NK-92 treated with Interleukin-12 subunit alpha and Interleukin-12 subunit beta, amount 100 ng/mL, for 24 hours (cell line): ENCODE measurements around the gene DCXR.
A peak's percentile ranks its signal among the peaks of the same experiment; 100 is the strongest.
"Not testable (repeated sequence)": the region's sequence is repeated elsewhere in the genome, so short reads cannot be mapped to it uniquely, and the experiment has no call there.

ENCODE experiments used
- DNase-seq: peaks from one replicate; lab custom pipeline; 2025; lab: John Stamatoyannopoulos, UW

DCXR gene

GRCh38 chr17:82039695-82040299, 2.3 kb upstream of the DCXR start:
- DNase-seq: no peak

GRCh38 chr17:82038796-82039409, 1.4 kb upstream of the DCXR start:
- DNase-seq: not testable (repeated sequence)

- DNase-seq: no peak
Observed at GRCh38 chr17:82037889-82038195, 345 bp upstream of the DCXR start.

GRCh38 chr17:82036634-82037091, 834 bp downstream of the DCXR start:
- DNase-seq: no peak

- no peak for DNase-seq
Observed at GRCh38 chr17:82035956-82036633, 1.4 kb downstream of the DCXR start.

DNA sequence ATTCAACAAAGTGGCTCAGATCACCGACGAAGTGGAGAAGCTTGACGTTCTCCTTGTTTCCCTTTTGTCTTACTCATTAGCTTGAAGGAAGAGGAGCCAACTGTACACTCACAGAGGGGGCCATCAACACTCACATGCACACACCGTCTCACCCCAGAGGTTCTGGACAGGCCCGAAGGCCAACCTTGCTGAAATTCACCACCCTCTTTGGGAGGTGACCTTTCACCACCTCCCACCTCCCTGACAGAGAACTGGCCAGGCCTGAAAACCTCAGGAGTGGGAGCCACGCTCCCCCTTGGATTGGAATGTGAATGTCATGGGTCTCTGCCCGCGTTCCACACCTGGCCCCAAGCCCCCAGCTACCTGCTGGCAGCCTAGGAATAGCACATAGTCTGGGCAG, 2.0 kb downstream of the DCXR start:
- DNase-seq: no peak

- no peak for DNase-seq
Observed at GRCh38 chr17:82034371-82035011, 3.0 kb downstream of the DCXR start.

GRCh38 chr17:82033359-82034085, 4.0 kb downstream of the DCXR start:
- no peak for DNase-seq

DNA sequence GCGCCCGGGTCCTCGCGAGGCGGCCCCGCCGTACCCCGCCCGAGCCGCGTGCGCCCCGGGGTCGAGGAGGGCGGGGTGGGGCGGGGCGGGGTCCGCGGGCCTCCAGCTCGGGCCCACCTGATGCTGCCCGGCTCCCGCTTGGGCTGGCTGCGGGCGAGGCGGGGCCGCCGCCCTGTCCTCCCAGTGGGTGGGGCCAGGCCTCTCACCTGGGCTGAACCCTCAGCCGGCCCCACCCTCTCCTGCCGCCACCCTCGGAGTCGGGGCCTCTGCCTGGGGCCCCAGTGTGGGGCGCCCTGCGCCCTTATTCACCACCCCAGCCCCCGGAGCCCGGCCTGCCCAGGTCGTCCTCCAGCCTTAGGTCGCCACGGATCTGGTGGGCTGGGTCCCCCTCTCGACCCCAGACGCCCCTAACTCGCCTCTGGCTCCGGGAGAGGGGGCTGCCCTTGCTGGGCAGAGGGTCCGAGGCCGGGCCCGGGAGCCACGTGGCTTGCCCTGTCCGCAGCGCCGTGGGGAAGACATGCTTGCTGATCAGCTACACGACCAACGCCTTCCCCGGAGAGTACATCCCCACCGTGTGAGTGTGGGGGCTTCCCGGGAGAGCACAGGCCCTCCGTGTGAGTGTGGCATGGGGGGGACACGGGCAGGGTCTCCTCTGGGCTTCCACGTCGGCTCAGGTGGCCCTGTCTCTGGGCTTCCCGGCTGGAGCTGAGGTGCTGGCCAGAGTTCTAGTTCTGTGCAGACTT, 5.4 kb downstream of the DCXR start:
- no peak for DNase-seq

GRCh38 chr17:82031303-82031884, 6.1 kb downstream of the DCXR start, which contains the start of gene RAC3:
Gene RAC3, plus strand, starts transcription at chr17:82031678. Its CDS starts 84 bp downstream, at chr17:82031762.
- DNase-seq: no peak

- DNase-seq: no peak
Observed at GRCh38 chr17:82030470-82031302, 6.8 kb downstream of the DCXR start.

GRCh38 chr17:82029990-82030469, 7.5 kb downstream of the DCXR start:
- DNase-seq: no peak

DNA sequence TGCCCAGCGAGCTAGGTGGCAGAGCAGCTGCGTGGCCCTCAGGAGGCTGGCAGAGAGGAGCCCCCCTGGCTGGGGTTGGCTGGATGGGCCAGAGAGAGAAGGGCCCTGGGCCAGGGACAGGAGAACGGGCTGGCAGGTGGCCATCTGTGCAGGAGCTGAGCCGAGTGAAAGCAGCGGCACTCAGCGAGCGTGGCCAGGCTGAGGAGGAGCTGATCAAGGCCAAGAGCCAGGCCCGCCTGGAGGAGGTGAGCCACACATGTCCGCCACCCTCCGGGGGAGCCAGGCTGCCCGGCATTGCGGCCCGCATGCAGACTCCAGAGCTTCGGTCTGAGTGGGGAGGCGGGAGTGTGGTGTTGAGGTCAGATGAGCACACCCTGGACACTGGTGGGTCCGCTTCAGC, 8.1 kb downstream of the DCXR start:
- no peak for DNase-seq

DNA sequence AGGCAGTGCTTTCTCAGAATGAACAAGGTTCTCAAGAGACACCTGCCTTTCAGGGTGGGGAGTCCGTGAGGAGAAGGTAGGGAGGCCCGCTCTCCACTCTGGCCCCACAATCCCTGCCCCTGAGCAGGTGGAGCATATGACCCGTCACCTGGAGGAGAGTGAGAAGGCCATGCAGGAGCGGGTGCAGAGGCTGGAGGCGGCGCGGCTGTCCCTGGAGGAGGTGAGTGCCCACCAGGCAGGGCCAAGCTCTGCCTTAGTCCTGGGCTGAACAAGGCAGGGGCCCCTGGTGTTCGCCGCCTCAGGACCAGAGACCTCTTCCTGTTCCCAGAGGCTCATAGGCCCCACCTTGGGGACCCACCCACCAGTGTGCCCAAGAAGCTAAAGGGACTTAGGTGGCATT, 8.5 kb downstream of the DCXR start:
- no peak for DNase-seq

DNA sequence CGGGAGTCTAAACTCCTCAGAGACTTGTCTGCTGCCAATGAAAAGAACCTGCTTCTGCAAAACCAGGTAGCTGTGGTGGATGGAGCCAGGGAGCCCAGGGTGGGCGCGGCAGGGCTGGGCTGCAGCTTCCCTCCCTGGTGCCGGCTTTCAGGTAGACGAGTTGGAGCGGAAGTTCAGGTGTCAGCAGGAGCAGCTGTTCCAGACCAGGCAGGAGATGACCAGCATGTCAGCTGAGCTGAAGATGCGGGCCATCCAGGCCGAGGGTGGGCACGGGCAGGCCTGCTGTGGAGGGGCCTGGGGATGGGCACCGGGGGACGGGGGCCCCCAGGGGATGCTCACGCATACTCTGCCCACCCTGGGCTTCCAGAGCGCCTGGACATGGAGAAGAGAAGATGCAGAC, 9.3 kb downstream of the DCXR start:
- no peak for DNase-seq

DNA sequence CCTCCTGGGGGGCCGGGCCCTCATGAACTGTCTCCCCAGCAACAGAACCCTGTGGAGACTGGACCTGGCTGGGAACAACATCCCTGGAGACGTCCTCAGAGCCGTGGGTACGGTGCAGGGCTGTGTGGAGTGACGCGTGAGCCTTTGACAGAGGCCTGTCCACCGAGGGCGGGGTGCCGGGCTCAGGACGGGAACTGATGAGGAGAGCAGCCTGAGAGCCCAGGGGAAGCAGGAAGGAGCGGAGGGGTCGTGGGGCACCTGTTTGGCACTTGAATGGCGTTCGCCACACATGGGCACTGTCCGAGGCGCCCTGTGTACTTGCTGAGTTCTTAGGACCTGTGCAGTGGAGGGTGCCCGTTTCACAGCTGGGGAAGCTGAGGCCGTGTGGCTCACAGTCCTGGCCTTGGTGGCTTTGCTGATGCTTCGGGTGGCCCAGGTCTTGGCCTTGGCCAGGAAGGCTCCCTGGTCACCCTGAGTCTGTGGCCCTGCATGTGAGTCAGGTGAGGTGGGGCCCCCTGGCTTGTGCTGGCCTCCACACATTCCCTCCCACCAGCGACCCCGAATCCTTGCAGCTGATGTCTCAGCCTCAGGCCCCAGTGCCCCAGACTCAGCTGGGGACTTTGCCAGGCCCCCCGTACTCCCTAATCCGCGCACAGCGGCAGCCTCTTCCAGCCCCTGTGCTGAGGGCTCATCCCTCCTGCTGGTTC, 11.9 kb downstream of the DCXR start:
- no peak for DNase-seq

- DNase-seq: no peak
Observed at GRCh38 chr17:82024859-82025258, 12.6 kb downstream of the DCXR start.

DNA sequence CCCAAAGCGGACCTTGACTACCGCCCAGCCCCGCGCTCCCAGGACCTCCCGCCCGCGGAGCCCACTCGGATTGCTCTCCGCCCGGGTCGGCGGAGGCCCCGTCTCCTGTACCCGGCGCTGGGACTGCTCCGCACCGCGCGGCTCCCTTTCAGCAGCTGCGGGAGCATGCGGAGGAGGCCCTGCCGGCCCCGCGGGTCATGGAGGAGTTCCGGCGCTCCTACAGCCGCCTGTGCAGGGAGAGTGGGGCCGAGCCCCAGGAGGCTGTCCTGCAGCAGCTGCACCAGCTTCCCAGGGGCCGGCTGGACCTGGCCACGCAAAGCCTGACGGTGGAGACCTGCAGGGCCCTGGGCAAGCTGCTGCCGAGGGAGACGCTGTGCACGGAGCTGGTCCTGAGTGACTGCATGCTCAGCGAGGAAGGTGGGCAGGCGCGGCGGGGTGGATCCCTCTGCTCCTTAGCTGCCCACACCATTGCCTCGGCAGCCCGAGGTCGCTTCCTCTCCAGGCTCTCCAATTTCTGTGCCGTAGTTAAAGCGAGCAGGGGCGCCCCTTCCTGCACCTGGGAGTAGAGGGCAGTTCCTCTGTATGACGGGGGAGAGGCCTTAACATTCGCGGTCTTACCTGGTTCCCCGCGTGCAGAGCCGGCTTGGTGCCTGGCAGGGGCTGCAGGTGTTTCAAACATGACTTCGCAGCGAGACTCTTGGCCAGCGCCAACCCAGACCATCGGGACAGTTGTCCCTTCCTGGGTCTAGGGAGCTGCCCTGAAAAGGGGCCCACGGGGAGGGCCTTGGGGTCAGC, 13.9 kb downstream of the DCXR start:
- no peak for DNase-seq

- DNase-seq: peak; percentile 100
Observed at GRCh38 chr17:82022981-82023446, 14.5 kb downstream of the DCXR start, which contains the start of gene LRRC45. Gene LRRC45, plus strand, starts transcription at chr17:82023305. Its CDS starts 339 bp downstream, at chr17:82023644.
